Measurements from ENCODE around the gene BLOC1S5.

- TF ChIP-seq MAX (IDR thresholded peaks at IDR 0.05) (no peak), POLR2AphosphoS5 (IDR thresholded peaks at IDR 0.05; ENCODE audit: low read depth, low read length) (no peak), CTCF (IDR thresholded peaks at IDR 0.05; ENCODE audit: control extremely low read depth in 1 of 3, insufficient read depth in 1 of 3, low read depth in 1 of 3, low read length in 3 of 3) (no peak), SUZ12 (IDR thresholded peaks at IDR 0.05; ENCODE audit: low read length) (no peak), GABPA (IDR thresholded peaks at IDR 0.05; ENCODE audit: borderline replicate concordance, insufficient read depth, low read length) (no peak), EGR1 (IDR thresholded peaks at IDR 0.05; ENCODE audit: borderline replicate concordance, low read depth, low read length) (no peak), JUND (IDR thresholded peaks at IDR 0.05; ENCODE audit: low read length) (no peak)
Measured at GRCh38 chr6:8084586-8084985, 20.4 kb upstream of the BLOC1S5 start.
